Lung (tissue), 12 donors: ENCODE results near the gene DNPEP. TPM values are rescaled to one million over a fixed set of nuclear protein-coding genes. Genes with fewer than 3 reads are reported as not detected.
A peak's percentile ranks its signal among the peaks of the same experiment; 100 is the strongest.

Source experiments
- ATAC-seq: fragments of 200-7000 bp; cut with Tn5 transposase; one replicate; pipeline ENCODE4 v1.9.1; 2020; ENCODE audit warnings: moderate number of reproducible peaks; ENCODE audit not compliant: insufficient read depth, low FRiP score
- DNase-seq, 3 donors: peaks; one replicate each; pipeline ENCODE4 v3.0.0-alpha.2; 2013 to 2017
- H3K27ac ChIP-seq, 2 donors: one replicate each; pipeline ENCODE4 v1.5.1; 2013; ENCODE audit warnings: mild to moderate bottlenecking in 2 of 2, moderate library complexity in 2 of 2, control low read depth in 1 of 2, inconsistent platforms in 1 of 2, low read depth in 1 of 2, low read length in 1 of 2
- H3K27me3 ChIP-seq, 3 donors: one replicate each; pipeline ENCODE4 v1.5.1; 2013; ENCODE audit warnings: low read length in 2 of 3; ENCODE audit not compliant: control insufficient read depth in 3 of 3, insufficient read depth in 3 of 3
- H3K36me3 ChIP-seq, 4 donors: one replicate each; pipeline ENCODE4 v1.5.1; 2013; ENCODE audit warnings: low read length in 4 of 4, mild to moderate bottlenecking in 1 of 4, moderate library complexity in 1 of 4; ENCODE audit not compliant: control insufficient read depth in 4 of 4, insufficient read depth in 4 of 4
- H3K4me1 ChIP-seq, 5 donors: one replicate each; pipeline ENCODE4 v1.5.1; 2013; ENCODE audit warnings: low read length in 5 of 5, mild to moderate bottlenecking in 2 of 5, moderate library complexity in 1 of 5; ENCODE audit not compliant: control insufficient read depth in 5 of 5, insufficient read depth in 5 of 5
- H3K4me3 ChIP-seq: one replicate; pipeline ENCODE4 v1.5.1; 2013; ENCODE audit warnings: mild to moderate bottlenecking, control low read depth, moderate library complexity
- H3K9ac ChIP-seq, 2 donors: one replicate each; pipeline ENCODE4 v1.5.1; 2013; ENCODE audit warnings: low read length in 2 of 2, control low read depth in 1 of 2; ENCODE audit not compliant: insufficient read depth in 1 of 2
- H3K9me3 ChIP-seq, 4 donors: one replicate each; pipeline ENCODE4 v1.5.1; 2013; ENCODE audit warnings: low read length in 3 of 4, mild to moderate bottlenecking in 1 of 4, moderate library complexity in 1 of 4; ENCODE audit not compliant: control insufficient read depth in 4 of 4, insufficient read depth in 3 of 4
- CTCF ChIP-seq: IDR thresholded peaks from 2 replicates; pipeline ENCODE4 v1.5.1; 2012; ENCODE audit warnings: mild to moderate bottlenecking; ENCODE audit errors: control extremely low read depth, extremely low read depth
- WGBS, 2 donors: extraction: QIAGEN DNeasy Blood & Tissue Kit; methylation state at CpG; one replicate each; pipeline ENCODE4 v1.1.7; 2013; 5-methylcytosine and 5-hydroxymethylcytosine counted together
- polyA plus RNA-seq, 2 donors: library from polyadenylated mRNA; stranded (reverse); fragments of 200-250 nt; gene quantifications; one replicate each; pipeline ENCODE4 v1.2.1, GENCODE V29; 2013
- total RNA-seq, 2 donors: library from RNA; depleted of rRNA in 1 of 2; stranded (reverse); fragments of >200 nt in 1 of 2; gene quantifications; one replicate each; pipeline ENCODE4 v1.2.1, GENCODE V29; 2014 to 2021
- donor health status: control.
- donor health status: control.
- donor health status: Bipolar disorder and iron deficiency.
- donor health status: healthy.
- donor health status: DM: yes; HTN: yes; CAD: no.

The DNPEP gene
- total and polyA plus RNA-seq, 4 donors: 73.7 to 89.7 (median 80.8) TPM

- Histone ChIP-seq H3K4me1 (peaks cover 0 to 2% (median 0%) of the 10 kb centered on the region in 5 donors), H3K9me3 (peaks cover 0 to 5% (median 0%) of the 10 kb centered on the region in 4 donors), H3K4me3 (no peak overlapping the region), H3K27me3 (peaks cover 0 to 57% (median 12%) of the 10 kb centered on the region in 3 donors), H3K9ac (no peak overlapping the region), H3K36me3 (no peaks in the 10 kb centered on the region), H3K27ac (no peak overlapping the region)
- 82% methylated on average over 5 of the region's 5 CpGs for WGBS, 2 donors
- no peak for TF ChIP-seq CTCF
- no peak for DNase-seq
- no peak for ATAC-seq
These were observed 34.6 kb downstream of the DNPEP start for GRCh38 chr2:219353129-219353528.

GRCh38 chr2:219352448-219353023, 35.2 kb downstream of the DNPEP start:
- no peak overlapping the region for H3K4me3 ChIP-seq
- WGBS, 2 donors: 6 to 9% methylated on average over 5 of the region's 5 CpGs

GRCh38 chr2:219350710-219351221, 36.9 kb downstream of the DNPEP start:
- Histone ChIP-seq H3K27me3 (peaks cover 0 to 38% (median 2%) of the 10 kb centered on the region in 3 donors), H3K27ac (no peak overlapping the region), H3K9ac (no peak overlapping the region), H3K4me3 (no peak overlapping the region), H3K36me3 (no peaks in the 10 kb centered on the region), H3K4me1 (no peaks in the 10 kb centered on the region), H3K9me3 (peaks cover 0 to 4% (median 0%) of the 10 kb centered on the region in 4 donors)
- 53 to 54% methylated on average over 4 of the region's 4 CpGs for WGBS, 2 donors
- DNase-seq: no peak
- TF ChIP-seq CTCF: no peak
- no peak for ATAC-seq

More at GRCh38 chr2:219352448-219353023, 35.2 kb downstream of the DNPEP start:
- DNase-seq: peak; percentile 47 to 57 (median 57)
- ATAC-seq: no peak
- H3K27me3 ChIP-seq: peaks cover 0 to 55% (median 9%) of the 10 kb centered on the region in 3 donors
- H3K9me3 ChIP-seq: peaks cover 0 to 4% (median 0%) of the 10 kb centered on the region in 4 donors
- peak; percentile 54 for TF ChIP-seq CTCF
- no peak overlapping the region for H3K9ac ChIP-seq
- no peak overlapping the region for H3K27ac ChIP-seq
- H3K4me1 ChIP-seq: no peaks in the 10 kb centered on the region
- H3K36me3 ChIP-seq: no peaks in the 10 kb centered on the region
